Brain microvascular endothelial cell (primary cell): ENCODE measurements around the gene FGF21.
"Not testable (repeated sequence)": the region's sequence is repeated elsewhere in the genome, so short reads cannot be mapped to it uniquely, and the experiment has no call there.

Experiments used
- DNase-seq: peaks from one replicate; pipeline ENCODE4 v3.0.0-alpha.2; 2020
- H3K27ac ChIP-seq: fragments of 250-450 bp; sonication (Bioruptor Pico); 2 replicates; pipeline ENCODE4 v1.5.1; 2020; ENCODE audit warnings: mild to moderate bottlenecking, moderate library complexity
- H3K27me3 ChIP-seq: fragments of 250-450 bp; sonication (Bioruptor Pico); replicated peaks from 2 replicates; pipeline ENCODE4 v1.5.1; 2020; ENCODE audit warnings: mild to moderate bottlenecking
- H3K36me3 ChIP-seq: fragments of 250-450 bp; sonication (Bioruptor Pico); replicated peaks from 2 replicates; pipeline ENCODE4 v1.5.1; 2020; ENCODE audit warnings: mild to moderate bottlenecking
- H3K4me3 ChIP-seq: 2 replicates; pipeline ENCODE4 v1.5.1; 2011; ENCODE audit warnings: low read depth, mild to moderate bottlenecking, control low read depth, low read length, moderate library complexity
- in situ Hi-C: cut with HindIII; loops from 2 replicates; pipeline ENCODE4 v1.10.0; 2017; ENCODE audit warnings: low sequenced_read_pairs, low pct_ligation_motif_present
- TF ChIP-seq, protein P1 (sequence below): IDR thresholded peaks from 2 replicates; pipeline ENCODE4 v1.5.1; 2011; ENCODE audit warnings: low read depth, mild to moderate bottlenecking, moderate library complexity, low read length, control low read depth, inconsistent platforms; ENCODE audit errors: missing control alignments

FGF21 gene

DNA sequence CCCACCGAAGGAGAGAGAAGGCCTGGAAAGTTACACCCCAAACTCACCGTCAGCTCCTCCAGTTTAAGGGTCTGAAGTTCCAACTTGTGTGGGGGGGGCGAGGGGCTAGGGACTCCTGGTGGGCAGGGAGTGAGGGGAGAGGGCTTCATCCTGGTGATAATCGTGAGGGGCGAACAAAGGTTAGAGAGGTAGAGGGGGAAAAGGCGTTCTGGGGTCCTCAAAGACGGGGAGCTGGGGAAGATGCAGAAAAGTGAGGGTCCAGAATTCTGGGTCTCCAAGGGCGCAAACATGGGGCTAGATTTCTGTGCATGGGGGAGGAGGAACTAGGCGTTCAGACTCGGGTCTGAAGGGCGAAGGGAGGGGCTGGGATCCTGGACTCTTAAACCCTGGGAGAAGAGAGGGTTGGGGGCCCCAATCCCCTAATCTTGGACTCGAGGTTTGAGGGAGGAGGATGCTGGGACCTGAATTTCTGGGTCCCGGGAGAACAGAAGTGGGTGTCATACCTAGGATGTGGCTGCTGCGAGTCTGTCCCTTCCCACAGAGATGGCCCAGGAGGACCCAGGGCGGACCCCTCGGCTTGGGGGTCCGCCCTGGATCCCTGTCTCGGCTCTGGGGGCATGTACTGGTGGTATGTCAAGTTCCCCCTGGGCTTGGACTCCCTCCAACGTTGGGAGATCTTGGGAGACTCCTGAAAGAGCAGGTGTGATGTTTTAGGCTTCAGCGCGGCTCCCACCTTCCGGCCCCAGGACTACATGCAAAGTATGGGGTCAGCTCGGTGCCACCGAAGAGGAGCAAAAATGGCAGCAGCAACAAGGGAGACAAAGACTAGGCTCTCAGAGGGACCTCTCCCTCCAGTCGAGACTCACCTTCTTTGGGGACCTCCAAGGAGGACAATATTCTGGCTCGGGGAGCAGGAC lies 40.3 kb upstream of the FGF21 start:
- Histone ChIP-seq H3K27me3 (no peaks in the 10 kb centered on the region), H3K27ac (peak overlapping the region; percentile 39), H3K36me3 (no peaks in the 10 kb centered on the region), H3K4me3 (peak overlapping the region; percentile 59)
- DNase-seq, result no peak
- in situ Hi-C loops, result no loop called here
- TF ChIP-seq, protein P1, sequence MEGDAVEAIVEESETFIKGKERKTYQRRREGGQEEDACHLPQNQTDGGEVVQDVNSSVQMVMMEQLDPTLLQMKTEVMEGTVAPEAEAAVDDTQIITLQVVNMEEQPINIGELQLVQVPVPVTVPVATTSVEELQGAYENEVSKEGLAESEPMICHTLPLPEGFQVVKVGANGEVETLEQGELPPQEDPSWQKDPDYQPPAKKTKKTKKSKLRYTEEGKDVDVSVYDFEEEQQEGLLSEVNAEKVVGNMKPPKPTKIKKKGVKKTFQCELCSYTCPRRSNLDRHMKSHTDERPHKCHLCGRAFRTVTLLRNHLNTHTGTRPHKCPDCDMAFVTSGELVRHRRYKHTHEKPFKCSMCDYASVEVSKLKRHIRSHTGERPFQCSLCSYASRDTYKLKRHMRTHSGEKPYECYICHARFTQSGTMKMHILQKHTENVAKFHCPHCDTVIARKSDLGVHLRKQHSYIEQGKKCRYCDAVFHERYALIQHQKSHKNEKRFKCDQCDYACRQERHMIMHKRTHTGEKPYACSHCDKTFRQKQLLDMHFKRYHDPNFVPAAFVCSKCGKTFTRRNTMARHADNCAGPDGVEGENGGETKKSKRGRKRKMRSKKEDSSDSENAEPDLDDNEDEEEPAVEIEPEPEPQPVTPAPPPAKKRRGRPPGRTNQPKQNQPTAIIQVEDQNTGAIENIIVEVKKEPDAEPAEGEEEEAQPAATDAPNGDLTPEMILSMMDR, result no peak

DNA sequence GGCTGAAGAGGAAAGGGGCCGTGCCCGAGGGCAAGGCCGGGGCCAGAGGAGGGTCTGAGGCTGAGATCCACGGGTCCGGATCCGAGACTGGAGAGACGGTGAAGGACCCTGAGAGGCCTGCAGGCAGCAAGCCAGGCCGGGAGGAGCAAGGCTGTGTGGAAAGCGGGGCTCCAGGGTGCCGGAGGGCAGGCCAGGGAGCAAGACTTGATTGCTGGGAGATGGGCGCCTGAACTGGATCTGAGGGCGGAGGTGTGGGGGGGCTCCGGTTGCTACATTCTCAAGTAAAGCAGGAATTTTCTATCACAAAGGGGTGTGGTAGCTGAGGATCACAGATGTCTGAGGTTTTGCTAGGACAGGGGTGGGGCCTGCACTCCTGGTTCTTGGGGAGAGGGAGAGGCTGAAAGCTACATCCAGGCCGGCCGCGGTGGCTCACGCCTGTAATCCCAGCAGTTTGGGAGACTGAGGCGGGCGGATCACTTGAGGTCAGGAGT lies 39.6 kb upstream of the FGF21 start:
- TF ChIP-seq, protein P1, result no peak
- in situ Hi-C loops, result no loop called here
- DNase-seq, result no peak
- H3K4me3 ChIP-seq, result no peak overlapping the region
- no peak overlapping the region for H3K27ac ChIP-seq
- no peaks in the 10 kb centered on the region for H3K27me3 ChIP-seq
- no peaks in the 10 kb centered on the region for H3K36me3 ChIP-seq

DNA sequence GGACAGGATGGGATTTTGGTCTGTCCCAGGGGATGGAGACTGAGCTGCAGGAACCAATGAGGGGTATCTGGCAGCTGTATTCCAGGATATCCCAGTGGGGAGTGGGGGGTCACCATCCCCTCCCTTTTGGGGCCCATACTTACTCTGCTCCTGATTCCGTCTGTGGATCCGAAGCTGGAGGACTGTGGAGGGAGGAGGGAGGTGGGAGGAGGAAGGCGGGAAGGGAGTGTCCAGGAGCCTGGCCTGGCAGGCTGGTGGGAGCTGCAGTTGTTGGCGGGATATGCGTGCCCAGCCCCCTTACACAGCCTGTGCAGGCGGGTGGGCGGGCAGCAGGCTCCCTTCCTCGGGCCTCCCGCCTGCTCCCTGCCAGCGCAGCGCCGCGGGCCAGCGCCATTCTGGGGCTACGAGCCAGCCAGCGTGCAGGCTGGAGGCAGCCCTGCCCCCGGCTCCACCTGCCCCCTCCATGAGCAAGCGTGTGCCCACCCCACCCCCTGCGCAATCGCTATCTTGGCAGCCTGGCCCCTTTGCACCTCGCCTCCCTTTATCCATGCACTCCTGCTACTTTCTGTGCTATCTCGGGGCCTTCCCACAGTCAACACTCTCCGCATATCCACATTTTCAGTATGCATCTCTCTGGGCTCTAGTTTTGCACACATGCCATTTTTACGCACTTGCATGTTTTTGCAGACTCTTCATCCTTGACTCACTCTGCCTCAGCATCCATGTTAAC lies 38.6 kb upstream of the FGF21 start:
- no peak for DNase-seq
- peak overlapping the region; percentile 38 for H3K4me3 ChIP-seq
- TF ChIP-seq, protein P1, result no peak

DNA sequence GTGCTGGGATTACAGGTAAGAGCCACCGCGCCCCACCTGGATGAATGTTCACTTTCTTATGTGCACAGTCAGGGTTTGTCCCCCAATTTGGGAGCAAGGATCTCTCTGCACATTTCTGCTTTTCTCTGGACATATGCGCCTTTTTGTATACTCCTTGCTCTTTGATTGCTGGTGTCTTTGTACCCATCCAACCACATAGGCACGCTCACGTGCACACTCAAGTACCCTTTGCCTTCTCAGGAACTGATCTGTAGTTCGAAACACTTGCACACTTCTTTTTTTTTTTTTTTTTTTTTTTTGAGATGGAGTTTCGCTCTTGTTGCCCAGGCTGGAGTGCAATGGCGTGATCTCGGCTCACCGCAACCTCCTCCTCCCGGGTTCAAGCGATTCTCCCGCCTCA lies 37.2 kb upstream of the FGF21 start:
- H3K27me3 ChIP-seq, H3K4me3 ChIP-seq, H3K27ac ChIP-seq, DNase-seq, H3K36me3 ChIP-seq, in situ Hi-C loops: not testable (repeated sequence)

More for the DNA sequence above, 38.6 kb upstream of the FGF21 start:
- Histone ChIP-seq H3K27me3 (no peaks in the 10 kb centered on the region), H3K36me3 (no peaks in the 10 kb centered on the region), H3K27ac (no peak overlapping the region)
- in situ Hi-C loops, result no loop called here

DNA sequence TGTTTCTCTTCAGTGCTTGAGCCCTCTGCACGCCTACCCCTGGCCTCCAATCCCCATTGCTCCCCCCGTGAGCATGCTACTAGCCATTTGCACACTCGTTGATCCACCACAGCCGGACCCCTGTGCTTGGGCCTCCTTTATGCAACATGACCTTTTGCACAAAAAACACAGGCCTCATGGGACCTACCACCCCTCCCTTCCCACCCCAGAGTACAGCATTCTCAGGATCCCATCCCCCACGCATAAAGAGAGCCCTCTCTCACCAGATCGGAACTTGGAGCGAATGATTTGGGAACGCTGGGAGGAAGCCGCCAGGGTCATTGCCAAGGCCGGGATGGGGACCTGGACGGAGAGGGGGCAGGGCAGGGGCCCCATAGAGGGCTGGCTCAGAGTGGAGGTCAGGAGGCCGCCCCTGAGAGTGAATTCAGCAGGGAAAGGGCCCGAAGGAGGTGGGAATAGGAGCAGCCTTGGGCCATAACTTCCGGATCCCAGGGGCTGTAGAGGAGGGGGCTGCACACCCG lies 36.6 kb upstream of the FGF21 start:
- no peak overlapping the region for H3K4me3 ChIP-seq
- no peaks in the 10 kb centered on the region for H3K27me3 ChIP-seq
- TF ChIP-seq, protein P1, result no peak
- in situ Hi-C loops, result no loop called here
- no peak for DNase-seq
- H3K36me3 ChIP-seq, result no peaks in the 10 kb centered on the region
- H3K27ac ChIP-seq, result no peak overlapping the region
